ENCODE measurements around the gene DPEP1. TPM values are rescaled to one million over a fixed set of nuclear protein-coding genes. Genes with fewer than 3 reads are reported as not detected.

The DPEP1 gene
- polyA plus RNA-seq, 3 donors = not detected

DNA sequence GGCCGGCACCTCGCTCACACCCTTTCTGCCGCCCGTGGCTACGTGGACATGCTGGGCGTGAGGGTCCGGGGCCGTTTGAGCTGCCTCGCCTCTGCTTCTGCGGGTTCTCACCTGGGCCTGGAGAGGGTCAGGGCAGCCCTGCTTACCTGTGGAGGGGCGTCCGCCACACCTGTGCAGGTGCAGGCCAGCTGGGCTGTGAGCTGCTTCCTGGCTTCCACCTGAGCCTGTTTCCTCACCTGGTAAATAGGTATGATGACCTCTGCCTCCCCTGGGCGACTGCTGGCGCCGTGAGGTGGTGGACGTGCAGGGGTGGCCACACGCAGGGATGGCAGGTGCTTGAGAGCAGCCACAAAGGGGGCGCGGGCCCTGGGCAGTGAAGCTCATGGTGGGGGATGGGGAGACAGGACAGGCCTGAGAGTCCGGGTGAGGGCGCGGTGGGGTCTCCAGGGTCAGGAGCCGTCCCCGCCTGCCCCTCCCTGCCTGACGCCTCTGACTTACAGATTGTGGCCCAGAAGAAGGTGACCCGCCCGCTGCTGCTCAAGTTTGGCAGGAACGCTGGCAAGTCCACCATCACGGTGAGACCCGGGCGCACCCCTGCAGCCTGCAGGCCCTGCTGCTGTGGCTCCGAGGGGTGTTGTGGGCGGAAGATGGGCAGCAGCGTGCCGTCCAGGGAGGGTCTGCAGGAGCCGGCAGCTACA, 30.1 kb upstream of the DPEP1 start:
- Histone ChIP-seq H2AFZ (ENCODE audit: insufficient read depth, low read depth, low read length, poor library complexity, severe bottlenecking) (no peak overlapping the region), H3K27ac (ENCODE audit: low read depth in 1 of 2, low read length in 2 of 2) (no peak overlapping the region), H3K9ac (ENCODE audit: insufficient read depth, low read length, poor library complexity, severe bottlenecking) (no peak overlapping the region), H3K9me3 (replicated peaks in 1 of 2; ENCODE audit: control insufficient read depth in 1 of 2, insufficient read depth in 1 of 2, low read length in 2 of 2) (peaks cover 0 to 19% of the 10 kb centered on the region in 2 donors), H3K4me2 (replicated peaks; ENCODE audit: extremely low read depth, low read length, poor library complexity, severe bottlenecking) (no peak overlapping the region), H3K36me3 (replicated peaks in 1 of 2; ENCODE audit: control insufficient read depth in 1 of 2, insufficient read depth in 2 of 2, low read length in 2 of 2) (no peaks in the 10 kb centered on the region), H3K79me2 (ENCODE audit: insufficient read depth, low read length) (no peaks in the 10 kb centered on the region), H3K27me3 (ENCODE audit: control insufficient read depth in 2 of 2, insufficient read depth in 2 of 2, low read length in 2 of 2) (no peaks in the 10 kb centered on the region), H4K20me1 (ENCODE audit: insufficient read depth, low read length) (no peaks in the 10 kb centered on the region), H3K4me3 (replicated peaks in 1 of 3; ENCODE audit: low read depth in 2 of 3, low read length in 3 of 3) (no peak overlapping the region), H3K4me1 (ENCODE audit: control insufficient read depth in 1 of 2, insufficient read depth in 2 of 2, low read length in 2 of 2) (no peaks in the 10 kb centered on the region)
- intact Hi-C loops (cut with micrococcal nuclease) = no loop called here
- peaks cover 0 to 5% (median 2%) of the 10 kb centered on the region in 7 donors for H3K9me3 Mint-ChIP-seq
- no peak overlapping the region for H3K27ac Mint-ChIP-seq
- TF ChIP-seq, protein P1, sequence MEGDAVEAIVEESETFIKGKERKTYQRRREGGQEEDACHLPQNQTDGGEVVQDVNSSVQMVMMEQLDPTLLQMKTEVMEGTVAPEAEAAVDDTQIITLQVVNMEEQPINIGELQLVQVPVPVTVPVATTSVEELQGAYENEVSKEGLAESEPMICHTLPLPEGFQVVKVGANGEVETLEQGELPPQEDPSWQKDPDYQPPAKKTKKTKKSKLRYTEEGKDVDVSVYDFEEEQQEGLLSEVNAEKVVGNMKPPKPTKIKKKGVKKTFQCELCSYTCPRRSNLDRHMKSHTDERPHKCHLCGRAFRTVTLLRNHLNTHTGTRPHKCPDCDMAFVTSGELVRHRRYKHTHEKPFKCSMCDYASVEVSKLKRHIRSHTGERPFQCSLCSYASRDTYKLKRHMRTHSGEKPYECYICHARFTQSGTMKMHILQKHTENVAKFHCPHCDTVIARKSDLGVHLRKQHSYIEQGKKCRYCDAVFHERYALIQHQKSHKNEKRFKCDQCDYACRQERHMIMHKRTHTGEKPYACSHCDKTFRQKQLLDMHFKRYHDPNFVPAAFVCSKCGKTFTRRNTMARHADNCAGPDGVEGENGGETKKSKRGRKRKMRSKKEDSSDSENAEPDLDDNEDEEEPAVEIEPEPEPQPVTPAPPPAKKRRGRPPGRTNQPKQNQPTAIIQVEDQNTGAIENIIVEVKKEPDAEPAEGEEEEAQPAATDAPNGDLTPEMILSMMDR (IDR thresholded peaks at IDR 0.05) = no peak
- DNase-seq = no peak
- peaks cover 0 to 2% (median under 1%) of the 10 kb centered on the region in 3 donors for H3K27me3 Mint-ChIP-seq (ENCODE audit: low read depth in 3 of 3)
- no peak overlapping the region for H3K4me3 Mint-ChIP-seq
- H3K36me3 Mint-ChIP-seq = no peaks in the 10 kb centered on the region
- no peaks in the 10 kb centered on the region for H3K4me1 Mint-ChIP-seq
- 95% methylated on average over 36 of the region's 36 CpGs for WGBS (ENCODE audit: insufficient coverage)

DNA sequence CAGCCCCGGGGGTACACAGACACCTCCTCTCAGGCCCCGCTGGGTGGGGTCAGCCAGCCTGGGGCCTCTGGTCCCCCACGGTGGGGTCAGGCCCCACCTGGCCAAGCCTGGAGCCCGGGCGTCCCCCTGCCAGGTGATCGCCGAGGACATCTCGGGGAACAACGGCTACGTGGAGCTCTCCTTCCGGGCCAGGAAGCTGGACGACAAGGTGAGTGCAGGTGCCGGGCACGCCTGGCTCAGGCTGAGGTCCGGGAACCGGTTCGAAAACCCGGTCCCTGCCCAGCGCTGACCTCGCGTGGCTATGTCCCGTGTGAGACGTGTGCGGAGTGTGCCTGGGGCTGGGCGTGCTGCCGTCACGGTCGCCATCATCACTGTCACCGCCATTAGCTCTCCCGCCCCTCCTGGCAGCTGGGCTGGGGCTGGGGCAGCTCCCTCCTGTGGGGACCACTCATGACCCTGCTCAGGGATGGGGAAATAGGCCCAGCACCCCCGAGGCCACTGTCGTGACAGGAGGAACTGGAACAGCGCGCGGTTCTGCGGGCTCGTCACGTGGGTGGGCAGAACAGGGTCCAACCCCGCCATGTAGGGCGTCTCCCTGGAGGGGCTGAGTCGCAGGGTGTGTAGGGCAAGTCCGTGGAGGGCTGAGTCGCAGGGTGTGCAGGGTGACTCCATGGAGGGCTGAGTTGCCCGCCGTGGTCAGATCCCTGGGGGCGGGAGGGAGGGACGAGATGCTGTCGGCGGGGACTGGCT, 29.4 kb upstream of the DPEP1 start:
- TF ChIP-seq, protein P1 (IDR thresholded peaks at IDR 0.05) = no peak
- Mint-ChIP-seq H3K36me3 (no peaks in the 10 kb centered on the region), H3K4me1 (no peaks in the 10 kb centered on the region), H3K4me3 (no peak overlapping the region), H3K27ac (no peak overlapping the region), H3K27me3 (ENCODE audit: low read depth in 3 of 3) (peaks cover 0 to 2% (median 0%) of the 10 kb centered on the region in 3 donors), H3K9me3 (peaks cover 0 to 4% (median 0%) of the 10 kb centered on the region in 7 donors)
- H3K9me3 ChIP-seq (replicated peaks in 1 of 2; ENCODE audit: control insufficient read depth in 1 of 2, insufficient read depth in 1 of 2, low read length in 2 of 2) = peaks cover 0 to 23% of the 10 kb centered on the region in 2 donors
- H3K27ac ChIP-seq (ENCODE audit: low read depth in 1 of 2, low read length in 2 of 2) = no peak overlapping the region
- intact Hi-C loops (cut with micrococcal nuclease) = no loop called here
- no peaks in the 10 kb centered on the region for H3K36me3 ChIP-seq (replicated peaks in 1 of 2; ENCODE audit: control insufficient read depth in 1 of 2, insufficient read depth in 2 of 2, low read length in 2 of 2)
- H3K4me1 ChIP-seq (ENCODE audit: control insufficient read depth in 1 of 2, insufficient read depth in 2 of 2, low read length in 2 of 2) = no peaks in the 10 kb centered on the region
- H3K4me3 ChIP-seq (replicated peaks in 1 of 3; ENCODE audit: low read depth in 2 of 3, low read length in 3 of 3) = no peak overlapping the region
- H4K20me1 ChIP-seq (ENCODE audit: insufficient read depth, low read length) = no peaks in the 10 kb centered on the region
- DNase-seq = no peak
- no peak overlapping the region for H3K4me2 ChIP-seq (replicated peaks; ENCODE audit: extremely low read depth, low read length, poor library complexity, severe bottlenecking)
- no peak overlapping the region for H3K9ac ChIP-seq (ENCODE audit: insufficient read depth, low read length, poor library complexity, severe bottlenecking)
- H3K79me2 ChIP-seq (ENCODE audit: insufficient read depth, low read length) = no peaks in the 10 kb centered on the region
- no peaks in the 10 kb centered on the region for H3K27me3 ChIP-seq (ENCODE audit: control insufficient read depth in 2 of 2, insufficient read depth in 2 of 2, low read length in 2 of 2)
- H2AFZ ChIP-seq (ENCODE audit: insufficient read depth, low read depth, low read length, poor library complexity, severe bottlenecking) = no peak overlapping the region
- WGBS (ENCODE audit: insufficient coverage) = 94% methylated on average over 46 of the region's 49 CpGs

Data from CD14-positive monocyte (primary cell).